GM12878 (cell line): ENCODE results near the gene S100A4. TPM values are rescaled to one million over a fixed set of nuclear protein-coding genes. Genes with fewer than 3 reads are reported as not detected.

Experiments
- ATAC-seq: fragments of 200-7000 bp; cut with Tn5 transposase; 3 replicates; pipeline ENCODE4 v1.9.1; 2020; ENCODE audit warnings: mild to moderate bottlenecking, moderate library complexity
- BruUV-seq: library from RNA; stranded (reverse); fragments of 400-500 nt; replicated peaks from 2 replicates; lab custom pipeline; 2021; lab: Mats Ljungman, UMichigan
- CTCF ChIA-PET: fragments of 300-600 bp; sonication (Branson Sonifier 250); formaldehyde crosslinking; extraction: SDS; loops from one replicate; lab custom pipeline; 2021; ENCODE audit warnings: inconsistent platforms; lab: Yijun Ruan, JAX
- POLR2A ChIA-PET: fragments of 350-600 bp; formaldehyde crosslinking; extraction: SDS; loops from one replicate; lab custom pipeline; 2021; ENCODE audit warnings: inconsistent platforms; lab: Charles Lee
- RAD21 ChIA-PET: fragments of 300-600 bp; sonication (Branson Sonifier 250); formaldehyde crosslinking; loops from one replicate; lab custom pipeline; 2023; ENCODE audit warnings: antibody characterized with exemption; ENCODE audit not compliant: unreplicated experiment; lab: Charles Lee
- SMC1A ChIA-PET: fragments of 300-600 bp; sonication (Branson Sonifier 250); formaldehyde crosslinking; loops from one replicate; lab custom pipeline; 2023; ENCODE audit not compliant: unreplicated experiment, uncharacterized antibody; lab: Charles Lee
- DNase-seq: peaks from one replicate; pipeline ENCODE4 v3.0.0-alpha.2; 2011; ENCODE audit warnings: low read depth, low spot score
- FAIRE-seq: peaks from 3 replicates; lab custom pipeline; 2011; peaks lifted over from hg19 to GRCh38; lab: Jason Lieb, UNC
- H2AFZ ChIP-seq: 2 replicates; pipeline ENCODE4 v1.6.0; 2011; ENCODE audit warnings: low read depth, low read length, control low read depth; ENCODE audit not compliant: control insufficient read depth
- H3K27ac ChIP-seq: 2 replicates; pipeline ENCODE4 v1.5.1; 2011; ENCODE audit warnings: control low read depth; ENCODE audit not compliant: control insufficient read depth, insufficient read depth
- H3K27me3 ChIP-seq, 2 experiments: replicated peaks in 1 of 2; 2 replicates each; pipeline versions ENCODE4 v1.6.0 to v1.6.1; 2011; ENCODE audit warnings: low read length in 1 of 2; ENCODE audit not compliant: control insufficient read depth in 2 of 2, insufficient read depth in 2 of 2
- H3K36me3 ChIP-seq, 2 experiments: 2 replicates each; pipeline ENCODE4 v1.5.1; 2011; ENCODE audit warnings: low read length in 1 of 2; ENCODE audit not compliant: control insufficient read depth in 2 of 2, insufficient read depth in 2 of 2
- H3K4me1 ChIP-seq: 2 replicates; pipeline ENCODE4 v1.6.1; 2011; ENCODE audit warnings: mild to moderate bottlenecking, low read length, moderate library complexity, mixed read lengths; ENCODE audit not compliant: control insufficient read depth, insufficient read depth
- H3K4me2 ChIP-seq: 2 replicates; pipeline ENCODE4 v1.6.0; 2011; ENCODE audit warnings: control low read depth; ENCODE audit not compliant: control insufficient read depth, insufficient read depth
- H3K4me3 ChIP-seq: fragments of 200-600 bp; sonication (generic); 2 replicates; pipeline ENCODE4 v1.5.1; 2016
- H3K79me2 ChIP-seq: 2 replicates; pipeline ENCODE4 v1.6.0; 2011; ENCODE audit warnings: low read length; ENCODE audit not compliant: control insufficient read depth, insufficient read depth
- H3K9ac ChIP-seq: 2 replicates; pipeline ENCODE4 v1.8.0; 2011; ENCODE audit warnings: low read length, control low read depth, mixed read lengths; ENCODE audit not compliant: control insufficient read depth, insufficient read depth
- H3K9me3 ChIP-seq: replicated peaks from 3 replicates; pipeline ENCODE4 v1.5.1; 2011; ENCODE audit warnings: mild to moderate bottlenecking, low read length; ENCODE audit not compliant: control insufficient read depth, insufficient read depth
- H4K20me1 ChIP-seq: 2 replicates; pipeline ENCODE4 v1.6.0; 2011; ENCODE audit not compliant: control insufficient read depth, insufficient read depth
- ATF3 ChIP-seq: IDR thresholded peaks from 2 replicates; pipeline ENCODE4 v1.6.1; 2011; ENCODE audit warnings: low read depth, mild to moderate bottlenecking, low read length, moderate library complexity, borderline replicate concordance; ENCODE audit errors: extremely low read depth
- BCL11A ChIP-seq: IDR thresholded peaks from 2 replicates; pipeline ENCODE4 v1.6.1; 2011; ENCODE audit warnings: low read depth, low read length
- CHD4 ChIP-seq: fragments of 200-600 bp; sonication (generic); IDR thresholded peaks from 2 replicates; pipeline ENCODE4 v1.6.1; 2016; ENCODE audit warnings: mild to moderate bottlenecking
- FOXM1 ChIP-seq: IDR thresholded peaks from 2 replicates; pipeline ENCODE4 v1.6.1; 2012; ENCODE audit warnings: low read depth, mild to moderate bottlenecking, inconsistent platforms, low read length, moderate library complexity
- KAT2A ChIP-seq: conservative IDR thresholded peaks from 2 replicates; pipeline ENCODE4 v1.6.1; 2011; ENCODE audit warnings: low read depth, low read length; ENCODE audit not compliant: control insufficient read depth
- NFYB ChIP-seq: IDR thresholded peaks from 2 replicates; pipeline ENCODE4 v1.6.1; 2011; ENCODE audit warnings: low read depth, mild to moderate bottlenecking, low read length, improper control_type of control experiment, moderate library complexity; ENCODE audit not compliant: insufficient read depth
- NR2F1 ChIP-seq: fragments of 450-650 bp; conservative IDR thresholded peaks from 2 replicates; pipeline ENCODE4 v1.6.1; 2017; ENCODE audit warnings: mild to moderate bottlenecking
- PRDM15 ChIP-seq: fragments of 450-650 bp; formaldehyde crosslinking; IDR thresholded peaks from 2 replicates; pipeline ENCODE4 v1.4.0; 2020; ENCODE audit warnings: mild to moderate bottlenecking, moderate library complexity
- RELB ChIP-seq: fragments of 450-650 bp; IDR thresholded peaks from 2 replicates; pipeline ENCODE4 v1.6.1; 2017; ENCODE audit warnings: low read depth, mild to moderate bottlenecking, moderate library complexity
- REST ChIP-seq: IDR thresholded peaks from 2 replicates; pipeline ENCODE4 v1.6.1; 2012; ENCODE audit warnings: mild to moderate bottlenecking, low read depth, low read length
- SIN3A ChIP-seq: IDR thresholded peaks from 2 replicates; pipeline ENCODE4 v1.6.1; 2012; ENCODE audit warnings: low read depth, low read length, improper control_type of control experiment
- SMARCA5 ChIP-seq: fragments of 450-650 bp; IDR thresholded peaks from 2 replicates; pipeline ENCODE4 v1.6.1; 2017; ENCODE audit warnings: mild to moderate bottlenecking
- STAT3 ChIP-seq: IDR thresholded peaks from 2 replicates; pipeline ENCODE4 v1.6.1; 2011; ENCODE audit warnings: low read depth, low read length, improper control_type of control experiment
- TARDBP ChIP-seq: IDR thresholded peaks from 2 replicates; pipeline ENCODE4 v1.6.1; 2016; ENCODE audit warnings: borderline replicate concordance
- ZBED1 ChIP-seq: IDR thresholded peaks from 2 replicates; pipeline ENCODE4 v1.6.1; 2016; ENCODE audit warnings: borderline replicate concordance
- ZNF384 ChIP-seq: IDR thresholded peaks from 2 replicates; pipeline ENCODE4 v1.6.1; 2012; ENCODE audit warnings: low read depth, mild to moderate bottlenecking, low read length, improper control_type of control experiment, borderline replicate concordance
- in situ Hi-C: fragments of 300-500 bp; cut with MboI; formaldehyde crosslinking; loops from 9 replicates; pipeline ENCODE4 v1.14.3; 2018; ENCODE audit warnings: mixed read lengths
- intact Hi-C: fragments of 100-400 bp; cut with micrococcal nuclease; formaldehyde crosslinking; loops from one replicate; pipeline ENCODE4 v1.14.2; 2022; ENCODE audit not compliant: unreplicated experiment
- polyA plus RNA-seq, 11 experiments: library from polyadenylated mRNA; depleted of rRNA in 4 of 11; unstranded in 6 of 11; stranded (reverse) in 5 of 11; fragments of >200 nt; fragmentation: Nextera tagmentation in 4 of 11; fragmentation: Illumina TruSeq in 1 of 11; extraction: Ambion mirVana in 4 of 11; extraction: Trizol in 1 of 11; gene quantifications; 1 replicate in 1 of 11; 2 replicates in 10 of 11; pipeline versions ENCODE4 v1.2.1 to v1.2.3, GENCODE V29; 2011 to 2016; ENCODE audit warnings: inconsistent platforms in 2 of 11, missing spikeins in 2 of 11, low read depth in 1 of 11
- total RNA-seq, 4 experiments: library from RNA; depleted of rRNA in 3 of 4; stranded (reverse); fragments of >200 nt in 3 of 4; fragmentation: Illumina TruSeq in 1 of 4; extraction: Trizol in 1 of 4; gene quantifications; 2 replicates each; pipeline versions ENCODE4 v1.2.1 to v1.2.3, GENCODE V29; 2013 to 2021

S100A4 gene
- total and polyA plus RNA-seq, 10 of the 15 experiments (the other 5 are each of a cell fraction or from before 2014, with no cell fraction given), result 4.3 to 104 (median 27.3) TPM

GRCh38 chr1:153578936-153579335 is 33.3 kb upstream of the S100A4 start (continued):
- no peak for TF ChIP-seq REST
- no peak for TF ChIP-seq STAT3

- Histone ChIP-seq H3K9me3 (no peaks in the 10 kb centered on the region), H3K79me2 (no peaks in the 10 kb centered on the region), H3K36me3 (no peaks in the 10 kb centered on the region), H3K4me3 (no peak overlapping the region), H3K27me3 (no peaks in the 10 kb centered on the region), H3K4me2 (no peak overlapping the region), H3K9ac (no peak overlapping the region), H3K4me1 (no peaks in the 10 kb centered on the region), H4K20me1 (no peaks in the 10 kb centered on the region), H2AFZ (no peak overlapping the region), H3K27ac (no peak overlapping the region)
- DNase-seq (no peak), FAIRE-seq (no peak), ATAC-seq (no peak)
- SMC1A ChIA-PET, result interaction anchor here (1.3 to 2.6 kb wide), 3 partner anchors 15 to 47 kb away, joined by 3 to 11 read pairs (median 8); no protein-coding TSS in a partner anchor
- intact Hi-C loops, result no loop called here
- in situ Hi-C loops, result no loop called here
- no TSS peak for BruUV-seq
- CTCF ChIA-PET, result interaction anchor here (0.7 to 1.8 kb wide), 5 partner anchors 10 to 61 kb away, joined by 3 to 8 read pairs (median 3); partner anchors contain the start of genes S100A1 and S100A13
- RAD21 ChIA-PET, result no interaction called here
- POLR2A ChIA-PET, result no interaction called here
- TF ChIP-seq NFYB, result no peak
- TF ChIP-seq RELB, result no peak
- TF ChIP-seq BCL11A, result no peak
- TF ChIP-seq ATF3, result no peak
- no peak for TF ChIP-seq SMARCA5
- no peak for TF ChIP-seq NR2F1
- no peak for TF ChIP-seq KAT2A
- TF ChIP-seq PRDM15, result no peak
- TF ChIP-seq TARDBP, result no peak
- no peak for TF ChIP-seq SIN3A
- no peak for TF ChIP-seq FOXM1
- no peak for TF ChIP-seq CHD4
- no peak for TF ChIP-seq ZNF384
- TF ChIP-seq ZBED1, result no peak
Observed at GRCh38 chr1:153578490-153578889, 32.9 kb upstream of the S100A4 start.
